ENCODE measurements around the gene GCLM.

DNA sequence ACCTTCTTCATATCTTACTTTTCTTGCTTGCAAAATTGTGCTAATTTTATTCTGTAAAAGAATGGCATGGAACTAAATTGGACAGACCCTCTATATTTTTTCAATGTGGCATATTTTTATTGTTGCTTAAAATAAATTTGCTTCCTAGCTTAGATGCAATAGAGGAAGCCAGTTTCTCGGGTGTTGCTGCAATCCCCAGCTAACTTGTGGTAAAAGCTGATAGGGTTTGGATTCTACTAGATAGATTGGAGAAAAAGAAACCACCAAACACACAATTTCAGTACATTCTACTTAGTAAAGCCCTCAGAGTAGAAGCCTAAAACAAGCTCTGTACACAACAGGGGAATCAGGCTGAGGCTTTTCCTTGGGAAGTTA lies 49.5 kb upstream of the GCLM start:
- TF ChIP-seq POLR2AphosphoS5 (IDR thresholded peaks at IDR 0.05; ENCODE audit: low read depth, low read length) (no peak), TAF1 (IDR thresholded peaks at IDR 0.05; ENCODE audit: borderline replicate concordance, insufficient read depth, low read length) (no peak), SIN3A (IDR thresholded peaks at IDR 0.05; ENCODE audit: borderline replicate concordance, insufficient read depth, low read length) (no peak)

Measured in PFSK-1 (cell line).